22Rv1 (cell line): ENCODE measurements around the gene SELENOM.

Experiments used
- H3K27ac ChIP-seq: fragments of 450-650 bp; 2 replicates; pipeline ENCODE4 v1.5.1; 2017
- CTCF ChIP-seq: fragments of 450-650 bp; IDR thresholded peaks from 2 replicates; pipeline ENCODE4 v1.5.1; 2017; ENCODE audit warnings: mild to moderate bottlenecking
- ZFX ChIP-seq: fragments of 450-650 bp; IDR thresholded peaks from 2 replicates; pipeline ENCODE4 v1.6.1; 2017; ENCODE audit warnings: antibody characterized with exemption, borderline replicate concordance

Gene SELENOM

GRCh38 chr22:31107178-31107893 lies at the start of gene SELENOM:
TSS of gene SELENOM (minus strand) at chr22:31107568. CDS start at chr22:31107505, 63 bp downstream.
- peak within 1 kb of the TSS; percentile 77 for H3K27ac ChIP-seq

GRCh38 chr22:31155422-31155821 lies 48.1 kb upstream of the SELENOM start:
- H3K27ac ChIP-seq: no peak overlapping the region
- TF ChIP-seq CTCF (no peak), ZFX (no peak)

More at GRCh38 chr22:31107178-31107893, at the start of gene SELENOM:
- TF ChIP-seq CTCF (peak; percentile 98), ZFX (no peak)

- no peak overlapping the region for H3K27ac ChIP-seq
- no peak for TF ChIP-seq ZFX
- no peak for TF ChIP-seq CTCF
Measured at GRCh38 chr22:31154975-31155374, 47.6 kb upstream of the SELENOM start.

- no peak for TF ChIP-seq CTCF
- TF ChIP-seq ZFX: no peak
- H3K27ac ChIP-seq: no peak overlapping the region
Measured at GRCh38 chr22:31153357-31153756, 46.0 kb upstream of the SELENOM start.

- no peak overlapping the region for H3K27ac ChIP-seq
- no peak for TF ChIP-seq CTCF
- no peak for TF ChIP-seq ZFX
Measured at GRCh38 chr22:31151872-31152271, 44.5 kb upstream of the SELENOM start.

GRCh38 chr22:31150615-31151014 lies 43.2 kb upstream of the SELENOM start:
- TF ChIP-seq CTCF: peak; percentile 71
- TF ChIP-seq ZFX: no peak
- no peak overlapping the region for H3K27ac ChIP-seq

GRCh38 chr22:31148953-31149627 lies 41.7 kb upstream of the SELENOM start:
- peak overlapping the region; percentile 56 for H3K27ac ChIP-seq
- no peak for TF ChIP-seq ZFX
- peak; percentile 94 for TF ChIP-seq CTCF
